Activated T-helper 1 cell treated with anti-CD3 and anti-CD28 coated beads, Interleukin-12 subunit alpha, Interleukin-12 subunit beta, Interleukin-2, Interleukin-4 antibody, amounts not matched to agents 30 ng/mL and 10 ng/mL and 1 ng/mL, durations not matched to agents 14 hours and 24 hours and 36 hours (primary cell): ENCODE measurements around the gene FCRLA. TPM values are rescaled to one million over a fixed set of nuclear protein-coding genes. Genes with fewer than 3 reads are reported as not detected.

Experiments
- DNase-seq: peaks from one replicate; pipeline ENCODE4 v3.0.0; 2021; ENCODE audit warnings: low spot score
- H3K27ac Mint-ChIP-seq: one replicate; pipeline ENCODE4 v1.8.0; 2021; ENCODE audit warnings: mild to moderate bottlenecking, mixed read lengths
- H3K27me3 Mint-ChIP-seq: one replicate; pipeline ENCODE4 v1.8.0; 2022; ENCODE audit warnings: mild to moderate bottlenecking, moderate library complexity, mixed read lengths; ENCODE audit not compliant: insufficient read depth
- H3K36me3 Mint-ChIP-seq: one replicate; pipeline ENCODE4 v1.8.0; 2021; ENCODE audit warnings: low read depth, mixed read lengths
- H3K4me1 Mint-ChIP-seq: one replicate; pipeline ENCODE4 v1.8.0; 2021; ENCODE audit warnings: low read depth, mixed read lengths
- H3K4me3 Mint-ChIP-seq: one replicate; pipeline ENCODE4 v1.8.0; 2021; ENCODE audit warnings: mild to moderate bottlenecking, moderate library complexity, mixed read lengths
- H3K9me3 Mint-ChIP-seq: one replicate; pipeline ENCODE4 v1.8.0; 2021; ENCODE audit warnings: mixed read lengths
- intact Hi-C: fragments of 100-400 bp; cut with micrococcal nuclease; formaldehyde crosslinking; loops from one replicate; pipeline ENCODE4 v1.15.1; 2024
- total RNA-seq: library from RNA; stranded (reverse); gene quantifications from 2 replicates; pipeline ENCODE4 v1.2.3, GENCODE V29; 2022

Gene FCRLA
- total RNA-seq, 1 donor from 2014 or later, result not detected

- H3K27ac Mint-ChIP-seq, result no peak overlapping the region
- H3K9me3 Mint-ChIP-seq, result no peaks in the 10 kb centered on the region
- H3K36me3 Mint-ChIP-seq, result peaks cover 6% of the 10 kb centered on the region
- DNase-seq, result no peak
- peaks cover 63% of the 10 kb centered on the region for H3K27me3 Mint-ChIP-seq
- intact Hi-C loops, result no loop called here
- H3K4me1 Mint-ChIP-seq, result peaks cover 44% of the 10 kb centered on the region
- no peak overlapping the region for H3K4me3 Mint-ChIP-seq
These were observed 21.6 kb downstream of the FCRLA start for GRCh38 chr1:161728376-161729226.

GRCh38 chr1:161730050-161730564, 23.1 kb downstream of the FCRLA start:
- peaks cover 60% of the 10 kb centered on the region for H3K27me3 Mint-ChIP-seq
- intact Hi-C loops, result loop anchor here (1.0 kb wide), 4 partner anchors 8 to 188 kb away; partner anchors contain the start of gene ATF6
- peak overlapping the region; percentile 35 for H3K4me3 Mint-ChIP-seq
- peaks cover 44% of the 10 kb centered on the region for H3K4me1 Mint-ChIP-seq
- H3K9me3 Mint-ChIP-seq, result no peaks in the 10 kb centered on the region
- H3K27ac Mint-ChIP-seq, result peak overlapping the region; percentile 42
- peaks cover 6% of the 10 kb centered on the region for H3K36me3 Mint-ChIP-seq
- no peak for DNase-seq

- no peak overlapping the region for H3K27ac Mint-ChIP-seq
- H3K4me3 Mint-ChIP-seq, result no peak overlapping the region
- peaks cover 36% of the 10 kb centered on the region for H3K4me1 Mint-ChIP-seq
- no peaks in the 10 kb centered on the region for H3K9me3 Mint-ChIP-seq
- peaks cover 3% of the 10 kb centered on the region for H3K36me3 Mint-ChIP-seq
- no peak for DNase-seq
- peaks cover 56% of the 10 kb centered on the region for H3K27me3 Mint-ChIP-seq
- intact Hi-C loops, result no loop called here
These were observed 24.2 kb downstream of the FCRLA start for GRCh38 chr1:161731241-161731640.

- H3K27me3 Mint-ChIP-seq, result peaks cover 59% of the 10 kb centered on the region
- H3K36me3 Mint-ChIP-seq, result peaks cover 3% of the 10 kb centered on the region
- intact Hi-C loops, result no loop called here
- H3K27ac Mint-ChIP-seq, result no peak overlapping the region
- no peak for DNase-seq
- H3K4me1 Mint-ChIP-seq, result peaks cover 39% of the 10 kb centered on the region
- no peak overlapping the region for H3K4me3 Mint-ChIP-seq
- no peaks in the 10 kb centered on the region for H3K9me3 Mint-ChIP-seq
These were observed 25.1 kb downstream of the FCRLA start for GRCh38 chr1:161731981-161732718.

GRCh38 chr1:161733526-161733925, 26.5 kb downstream of the FCRLA start:
- Mint-ChIP-seq H3K4me3 (no peak overlapping the region), H3K9me3 (no peaks in the 10 kb centered on the region), H3K36me3 (no peaks in the 10 kb centered on the region), H3K27me3 (peaks cover 60% of the 10 kb centered on the region), H3K4me1 (peaks cover 30% of the 10 kb centered on the region), H3K27ac (no peak overlapping the region)
- no peak for DNase-seq
- intact Hi-C loops, result no loop called here

GRCh38 chr1:161735837-161736236, 28.8 kb downstream of the FCRLA start:
- H3K27me3 Mint-ChIP-seq, result peaks cover 55% of the 10 kb centered on the region
- no peak overlapping the region for H3K4me3 Mint-ChIP-seq
- DNase-seq, result no peak
- intact Hi-C loops, result no loop called here
- no peaks in the 10 kb centered on the region for H3K36me3 Mint-ChIP-seq
- H3K4me1 Mint-ChIP-seq, result peaks cover 31% of the 10 kb centered on the region
- H3K9me3 Mint-ChIP-seq, result no peaks in the 10 kb centered on the region
- H3K27ac Mint-ChIP-seq, result no peak overlapping the region

- Mint-ChIP-seq H3K4me1 (peaks cover 36% of the 10 kb centered on the region), H3K9me3 (no peaks in the 10 kb centered on the region), H3K36me3 (no peaks in the 10 kb centered on the region), H3K27me3 (peaks cover 50% of the 10 kb centered on the region), H3K4me3 (no peak overlapping the region), H3K27ac (no peak overlapping the region)
- no peak for DNase-seq
- intact Hi-C loops, result no loop called here
These were observed 29.4 kb downstream of the FCRLA start for GRCh38 chr1:161736335-161736969.

GRCh38 chr1:161737625-161738024, 30.6 kb downstream of the FCRLA start:
- intact Hi-C loops, result loop anchor here (1.0 kb wide), 1 partner anchor 7 kb away; no protein-coding TSS in a partner anchor
- Mint-ChIP-seq H3K36me3 (no peaks in the 10 kb centered on the region), H3K27ac (no peak overlapping the region)

GRCh38 chr1:161738627-161739287, 31.7 kb downstream of the FCRLA start:
- Mint-ChIP-seq H3K9me3 (no peaks in the 10 kb centered on the region), H3K27me3 (peaks cover 29% of the 10 kb centered on the region), H3K4me1 (peaks cover 41% of the 10 kb centered on the region), H3K4me3 (no peak overlapping the region), H3K36me3 (no peaks in the 10 kb centered on the region), H3K27ac (peak overlapping the region; percentile 20)
- DNase-seq, result peak; percentile 54
- intact Hi-C loops, result loop anchor here (1.0 kb wide), 1 partner anchor 8 kb away; no protein-coding TSS in a partner anchor

More at GRCh38 chr1:161737625-161738024, 30.6 kb downstream of the FCRLA start:
- Mint-ChIP-seq H3K4me3 (no peak overlapping the region), H3K27me3 (peaks cover 38% of the 10 kb centered on the region), H3K9me3 (no peaks in the 10 kb centered on the region), H3K4me1 (peaks cover 38% of the 10 kb centered on the region)
- DNase-seq, result no peak

- no peaks in the 10 kb centered on the region for H3K36me3 Mint-ChIP-seq
- H3K27me3 Mint-ChIP-seq, result peaks cover 24% of the 10 kb centered on the region
- H3K9me3 Mint-ChIP-seq, result no peaks in the 10 kb centered on the region
- H3K27ac Mint-ChIP-seq, result no peak overlapping the region
- intact Hi-C loops, result loop anchor here (2.0 to 5.0 kb wide), 2 partner anchors 13 to 343 kb away; no protein-coding TSS in a partner anchor
- no peak for DNase-seq
- H3K4me1 Mint-ChIP-seq, result peaks cover 53% of the 10 kb centered on the region
- no peak overlapping the region for H3K4me3 Mint-ChIP-seq
These were observed 33.0 kb downstream of the FCRLA start for GRCh38 chr1:161739865-161740566.

- Mint-ChIP-seq H3K4me1 (peaks cover 60% of the 10 kb centered on the region), H3K27me3 (peaks cover 26% of the 10 kb centered on the region), H3K4me3 (no peak overlapping the region), H3K9me3 (no peaks in the 10 kb centered on the region), H3K27ac (no peak overlapping the region), H3K36me3 (no peaks in the 10 kb centered on the region)
- DNase-seq, result no peak
- intact Hi-C loops, result loop anchor here (1.0 to 5.0 kb wide), 5 partner anchors 14 to 344 kb away; no protein-coding TSS in a partner anchor
These were observed 33.9 kb downstream of the FCRLA start for GRCh38 chr1:161740921-161741320.
